Ishikawa (cell line): Measurements from ENCODE around the gene RETREG1.

ENCODE experiments used
- CEBPB ChIP-seq: IDR thresholded peaks from 2 replicates; pipeline ENCODE4 v1.6.1; 2012
- CREB1 ChIP-seq: IDR thresholded peaks from 2 replicates; pipeline ENCODE4 v1.6.1; 2012; ENCODE audit warnings: low read depth
- EGR1 ChIP-seq: IDR thresholded peaks from 2 replicates; pipeline ENCODE4 v1.6.1; 2012
- EP300 ChIP-seq: IDR thresholded peaks from 2 replicates; pipeline ENCODE4 v1.6.1; 2012; ENCODE audit warnings: borderline replicate concordance
- FOXM1 ChIP-seq: IDR thresholded peaks from 2 replicates; pipeline ENCODE4 v1.6.1; 2012; ENCODE audit warnings: low read depth, borderline replicate concordance
- MAX ChIP-seq: IDR thresholded peaks from 2 replicates; pipeline ENCODE4 v1.6.1; 2012
- NFIC ChIP-seq: IDR thresholded peaks from 2 replicates; pipeline ENCODE4 v1.6.1; 2012
- RAD21 ChIP-seq: IDR thresholded peaks from 2 replicates; pipeline ENCODE4 v1.6.1; 2012; ENCODE audit warnings: low read depth
- REST ChIP-seq: IDR thresholded peaks from 2 replicates; pipeline ENCODE4 v1.6.1; 2012; ENCODE audit warnings: low read depth, mild to moderate bottlenecking
- TAF1 ChIP-seq: IDR thresholded peaks from 2 replicates; pipeline ENCODE4 v1.6.1; 2012; ENCODE audit warnings: low read depth, mild to moderate bottlenecking
- TCF12 ChIP-seq: IDR thresholded peaks from 2 replicates; pipeline ENCODE4 v1.6.1; 2012; ENCODE audit warnings: low read depth
- TEAD4 ChIP-seq: IDR thresholded peaks from 2 replicates; pipeline ENCODE4 v1.6.1; 2012
- USF1 ChIP-seq: IDR thresholded peaks from 2 replicates; pipeline ENCODE4 v1.6.1; 2012
- YY1 ChIP-seq: IDR thresholded peaks from 2 replicates; pipeline ENCODE4 v1.6.1; 2012; ENCODE audit warnings: low read depth
- ZBTB7A ChIP-seq: IDR thresholded peaks from 2 replicates; pipeline ENCODE4 v1.6.1; 2012; ENCODE audit warnings: low read depth

The RETREG1 gene

GRCh38 chr5:16549491-16550206 is 67.1 kb downstream of the RETREG1 start:
- no peak for TF ChIP-seq USF1
- no peak for TF ChIP-seq CREB1
- TF ChIP-seq YY1, result no peak
- TF ChIP-seq CEBPB, result no peak
- TF ChIP-seq TCF12, result no peak
- TF ChIP-seq NFIC, result no peak
- TF ChIP-seq EGR1, result no peak
- no peak for TF ChIP-seq TAF1
- TF ChIP-seq EP300, result no peak
- no peak for TF ChIP-seq REST
- no peak for TF ChIP-seq RAD21
- TF ChIP-seq ZBTB7A, result no peak
- no peak for TF ChIP-seq TEAD4
- no peak for TF ChIP-seq MAX
- no peak for TF ChIP-seq FOXM1

- TF ChIP-seq TCF12 (no peak), YY1 (no peak), EP300 (no peak), NFIC (no peak), ZBTB7A (no peak), USF1 (no peak), CREB1 (no peak), EGR1 (no peak), REST (no peak)
Measured at GRCh38 chr5:16548812-16549211, 68.0 kb downstream of the RETREG1 start.

GRCh38 chr5:16548115-16548514 is 68.7 kb downstream of the RETREG1 start:
- TF ChIP-seq TCF12 (no peak), ZBTB7A (no peak), USF1 (peak; percentile 26; the same call in 1 of the 2 replicates), TEAD4 (no peak), CREB1 (no peak), TAF1 (no peak), FOXM1 (no peak), RAD21 (no peak)

GRCh38 chr5:16547200-16547842 is 69.5 kb downstream of the RETREG1 start:
- no peak for TF ChIP-seq EP300
- no peak for TF ChIP-seq TCF12
- no peak for TF ChIP-seq RAD21
- no peak for TF ChIP-seq USF1
- TF ChIP-seq TAF1, result no peak
- TF ChIP-seq CEBPB, result no peak
- no peak for TF ChIP-seq ZBTB7A
- no peak for TF ChIP-seq MAX
- no peak for TF ChIP-seq TEAD4
- no peak for TF ChIP-seq YY1

GRCh38 chr5:16546732-16547131 is 70.1 kb downstream of the RETREG1 start:
- TF ChIP-seq EGR1 (no peak), MAX (no peak), USF1 (no peak), EP300 (no peak), FOXM1 (no peak), REST (no peak), CEBPB (no peak)
